Prostate gland (tissue), 2 donors: ENCODE measurements around the gene ZMYND8. TPM values are rescaled to one million over a fixed set of nuclear protein-coding genes. Genes with fewer than 3 reads are reported as not detected.

Source experiments
- DNase-seq: peaks from one replicate; pipeline ENCODE4 v3.0.0-alpha.2; 2019; ENCODE audit warnings: low spot score
- H3K27ac ChIP-seq, 2 donors: fragments of 200-600 bp; sonication (generic); 2 replicates each; pipeline ENCODE4 v1.5.1; 2017 to 2019
- H3K27me3 ChIP-seq: fragments of 200-600 bp; sonication (generic); replicated peaks from 2 replicates; pipeline ENCODE4 v1.5.1; 2019; ENCODE audit not compliant: insufficient read depth
- H3K36me3 ChIP-seq, 2 donors: fragments of 200-600 bp; sonication (generic); 1 replicate in 1 of 2; 2 replicates in 1 of 2; pipeline versions ENCODE4 v1.5.1 to v1.8.1; 2017 to 2019
- H3K4me1 ChIP-seq: fragments of 200-600 bp; sonication (generic); replicated peaks from 2 replicates; pipeline ENCODE4 v1.5.1; 2019
- H3K4me3 ChIP-seq, 2 donors: fragments of 200-600 bp; sonication (generic); 2 replicates each; pipeline ENCODE4 v1.5.1; 2017 to 2019
- H3K9me3 ChIP-seq: fragments of 200-600 bp; sonication (generic); 2 replicates; pipeline ENCODE4 v1.5.1; 2017
- POLR2A ChIP-seq: fragments of 450-650 bp; IDR thresholded peaks from one replicate; pipeline ENCODE4 v1.6.1; 2016; ENCODE audit warnings: antibody characterized with exemption, mild to moderate bottlenecking
- POLR2AphosphoS5 ChIP-seq: sonication (generic); formaldehyde crosslinking; IDR thresholded peaks from one replicate; pipeline ENCODE4 v1.6.1; 2017; ENCODE audit warnings: antibody characterized with exemption
- WGBS: methylation state at CpG from one replicate; pipeline ENCODE4 v1.1.5; 2018; 5-methylcytosine and 5-hydroxymethylcytosine counted together
- intact Hi-C: fragments of 100-400 bp; cut with DNase I; formaldehyde crosslinking; loops from one replicate; pipeline ENCODE4 v1.14.2; 2022
- total RNA-seq, 2 donors: library from RNA; depleted of rRNA; stranded (reverse); fragments of >200 nt; gene quantifications; one replicate each; pipeline ENCODE4 v1.1.0, GENCODE V29; 2016
- TF ChIP-seq, protein P1 (sequence below), 4 experiments: fragments of 200-600 bp in 2 of 4; fragments of 450-650 bp in 2 of 4; sonication (generic) in 2 of 4; IDR thresholded peaks; 1 replicate in 3 of 4; 2 replicates in 1 of 4; pipeline ENCODE4 v1.5.1; 2016 to 2019; ENCODE audit warnings: antibody characterized with exemption in 4 of 4, mild to moderate bottlenecking in 2 of 4, moderate library complexity in 2 of 4

ZMYND8 gene
- total RNA-seq: 10 to 100 TPM; 19.9 to 70.9 TPM

DNA sequence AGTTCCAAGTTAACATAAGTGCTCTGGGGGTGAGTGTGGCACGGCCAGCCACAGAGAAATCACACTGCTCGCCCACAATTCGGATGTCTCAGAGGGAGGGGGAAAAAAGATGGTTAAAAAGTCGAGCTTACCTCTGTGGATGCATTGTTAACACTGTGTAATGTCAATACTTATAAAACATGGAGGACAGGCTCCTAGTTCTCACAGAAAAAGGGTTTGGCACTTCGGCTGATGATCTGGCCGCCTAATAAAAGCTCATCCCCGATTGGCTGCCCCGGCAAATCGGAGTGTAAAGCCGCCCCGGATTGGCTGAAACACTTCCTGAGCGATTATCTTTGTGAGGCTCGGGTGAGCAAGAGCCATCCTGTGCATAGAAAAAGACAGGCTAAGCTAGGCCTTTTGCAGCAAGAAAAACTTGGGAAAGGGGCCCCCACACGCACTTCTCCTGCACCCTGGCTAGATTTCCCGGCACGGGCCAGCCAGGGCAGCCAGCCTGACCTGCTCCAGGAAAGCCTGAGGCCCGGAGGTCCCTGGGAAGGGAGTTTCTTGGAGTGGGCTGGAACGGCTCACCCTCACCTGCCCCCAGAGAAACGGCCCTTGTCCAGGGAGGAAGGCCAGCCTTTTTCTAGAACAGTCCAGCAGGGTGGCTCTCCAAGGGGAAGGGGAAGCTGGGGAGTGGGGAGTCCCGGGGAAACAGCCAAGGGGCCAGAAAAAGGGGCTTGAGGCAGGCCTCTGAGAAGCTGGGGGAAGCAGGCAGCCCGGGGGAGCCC, at the start of gene ZMYND8:
Gene ZMYND8 (minus strand): TSS at position 174 of the 770 bp plus-strand sequence. CDS start 29 bp downstream, at position 145.
- H3K4me3 ChIP-seq: no peak within 1 kb of the TSS
- no peaks in the 10 kb centered on the region for H3K27me3 ChIP-seq
- WGBS: 4% methylated on average over 21 of the region's 21 CpGs
- DNase-seq: peak; percentile 94
- H3K9me3 ChIP-seq: no peaks in the 10 kb centered on the region
- intact Hi-C loops: loop anchor here (5.0 kb wide), 1 partner anchor 79 kb away; no protein-coding TSS in a partner anchor
- TF ChIP-seq, protein P1, sequence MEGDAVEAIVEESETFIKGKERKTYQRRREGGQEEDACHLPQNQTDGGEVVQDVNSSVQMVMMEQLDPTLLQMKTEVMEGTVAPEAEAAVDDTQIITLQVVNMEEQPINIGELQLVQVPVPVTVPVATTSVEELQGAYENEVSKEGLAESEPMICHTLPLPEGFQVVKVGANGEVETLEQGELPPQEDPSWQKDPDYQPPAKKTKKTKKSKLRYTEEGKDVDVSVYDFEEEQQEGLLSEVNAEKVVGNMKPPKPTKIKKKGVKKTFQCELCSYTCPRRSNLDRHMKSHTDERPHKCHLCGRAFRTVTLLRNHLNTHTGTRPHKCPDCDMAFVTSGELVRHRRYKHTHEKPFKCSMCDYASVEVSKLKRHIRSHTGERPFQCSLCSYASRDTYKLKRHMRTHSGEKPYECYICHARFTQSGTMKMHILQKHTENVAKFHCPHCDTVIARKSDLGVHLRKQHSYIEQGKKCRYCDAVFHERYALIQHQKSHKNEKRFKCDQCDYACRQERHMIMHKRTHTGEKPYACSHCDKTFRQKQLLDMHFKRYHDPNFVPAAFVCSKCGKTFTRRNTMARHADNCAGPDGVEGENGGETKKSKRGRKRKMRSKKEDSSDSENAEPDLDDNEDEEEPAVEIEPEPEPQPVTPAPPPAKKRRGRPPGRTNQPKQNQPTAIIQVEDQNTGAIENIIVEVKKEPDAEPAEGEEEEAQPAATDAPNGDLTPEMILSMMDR (IDR thresholded peaks at IDR 0.05): no peak
- TF ChIP-seq POLR2AphosphoS5 (peak; percentile 92), POLR2A (no peak)
- H3K4me1 ChIP-seq: peaks cover 75% of the 10 kb centered on the region
- H3K27ac ChIP-seq: peak within 1 kb of the TSS; percentile 99
- no peaks in the 10 kb centered on the region for H3K36me3 ChIP-seq

DNA sequence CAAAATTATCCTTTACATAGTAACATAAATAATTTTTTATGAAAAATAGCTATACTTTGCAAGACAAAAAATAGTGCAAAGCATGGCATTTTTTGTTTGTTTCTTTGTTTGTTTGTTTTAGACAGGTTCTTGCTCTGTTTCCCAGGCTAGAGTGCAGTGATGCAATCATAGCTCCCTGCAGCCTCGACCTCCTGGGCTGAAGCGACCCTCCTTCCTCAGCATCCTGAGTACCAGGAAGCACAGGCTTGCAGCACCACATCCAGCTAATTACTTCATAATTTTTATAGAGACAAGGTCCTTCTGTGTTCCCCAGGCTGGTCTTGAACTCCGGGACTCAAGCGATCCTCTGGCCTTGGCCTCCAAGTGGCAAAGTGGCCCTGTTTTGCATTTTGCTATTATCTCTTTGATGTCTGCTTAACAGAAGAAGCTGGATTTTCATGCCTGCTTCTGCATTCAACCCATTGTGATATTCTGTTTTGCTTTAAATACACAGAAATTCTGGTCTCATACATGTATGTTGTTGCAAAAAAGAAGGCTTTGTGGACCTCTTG, 49.4 kb upstream of the ZMYND8 start:
- no peaks in the 10 kb centered on the region for H3K4me1 ChIP-seq
- TF ChIP-seq POLR2AphosphoS5 (no peak), POLR2A (no peak)
- TF ChIP-seq, protein P1 (IDR thresholded peaks at IDR 0.05): no peak
- no peak for DNase-seq
- H3K27me3 ChIP-seq: no peaks in the 10 kb centered on the region
- H3K36me3 ChIP-seq: no peaks in the 10 kb centered on the region
- WGBS: 81% methylated on average over 4 of the region's 4 CpGs
- H3K9me3 ChIP-seq: no peaks in the 10 kb centered on the region
- intact Hi-C loops: no loop called here
- H3K4me3 ChIP-seq: no peak overlapping the region
- no peak overlapping the region for H3K27ac ChIP-seq

DNA sequence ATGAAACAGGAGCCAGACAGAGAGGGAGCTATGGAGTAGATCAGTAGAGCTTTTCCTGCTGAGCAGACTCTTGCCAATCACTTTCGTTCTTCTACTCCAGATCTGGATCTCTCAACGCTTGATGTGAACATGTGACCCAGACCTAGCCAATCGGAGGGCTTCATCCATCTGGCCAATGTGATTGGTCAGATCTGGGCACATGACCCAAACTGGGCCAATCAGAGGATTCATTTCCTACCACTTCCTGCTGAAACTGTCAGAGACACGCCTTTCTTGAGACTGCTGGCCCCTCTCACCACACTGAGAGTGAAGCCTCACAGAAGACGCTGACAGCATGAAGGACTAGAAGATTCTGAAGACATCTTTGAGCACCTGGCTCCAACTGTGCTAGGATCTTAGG, 44.2 kb upstream of the ZMYND8 start:
- Histone ChIP-seq H3K36me3 (no peaks in the 10 kb centered on the region), H3K4me1 (no peaks in the 10 kb centered on the region), H3K9me3 (no peaks in the 10 kb centered on the region), H3K27ac (no peak overlapping the region), H3K27me3 (no peaks in the 10 kb centered on the region), H3K4me3 (no peak overlapping the region)
- WGBS: 93% methylated on average over 5 of the region's 5 CpGs
- intact Hi-C loops: no loop called here
- TF ChIP-seq, protein P1 (IDR thresholded peaks at IDR 0.05): no peak
- TF ChIP-seq POLR2A (no peak), POLR2AphosphoS5 (no peak)
- no peak for DNase-seq

DNA sequence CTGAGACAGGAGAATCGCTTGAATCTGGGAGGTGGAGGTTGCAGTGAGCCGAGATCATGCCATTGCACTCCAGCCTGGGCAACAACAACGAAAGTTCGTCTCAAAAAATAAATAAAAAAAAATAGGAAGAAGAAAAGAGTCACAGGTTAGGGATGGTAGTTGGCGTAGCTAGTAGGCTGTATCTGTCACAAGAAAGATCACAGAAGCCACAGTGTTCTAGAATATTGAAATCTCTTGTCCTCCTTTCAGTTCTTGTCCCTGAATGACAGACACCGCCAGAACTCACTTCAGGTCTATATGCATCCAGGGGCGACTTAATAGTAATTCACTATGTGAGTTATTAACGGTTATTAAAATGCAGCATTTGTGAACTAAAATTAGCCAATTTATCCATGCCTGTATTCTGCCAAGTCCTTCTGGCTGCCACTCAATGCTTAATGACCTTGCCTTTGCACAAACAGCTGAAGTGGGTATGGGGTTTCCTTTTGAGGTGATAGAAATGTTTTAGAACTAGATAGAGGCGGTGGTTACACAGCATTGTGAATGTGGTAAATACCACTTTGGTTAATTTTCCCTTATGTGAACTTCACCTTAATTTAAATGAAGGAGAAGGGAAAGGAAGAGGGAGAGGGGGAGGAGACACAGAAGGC, 41.3 kb upstream of the ZMYND8 start:
- no peak for DNase-seq
- H3K27ac ChIP-seq: no peak overlapping the region
- TF ChIP-seq, protein P1 (IDR thresholded peaks at IDR 0.05): no peak
- TF ChIP-seq POLR2A: no peak
- TF ChIP-seq POLR2AphosphoS5: no peak
- WGBS: 83% methylated on average over 9 of the region's 9 CpGs
- H3K27me3 ChIP-seq: no peaks in the 10 kb centered on the region
- H3K4me1 ChIP-seq: no peaks in the 10 kb centered on the region
- no peaks in the 10 kb centered on the region for H3K9me3 ChIP-seq
- no peak overlapping the region for H3K4me3 ChIP-seq
- intact Hi-C loops: loop anchor here (10.0 kb wide), 1 partner anchor 643 kb away; no protein-coding TSS in a partner anchor
- no peaks in the 10 kb centered on the region for H3K36me3 ChIP-seq
